ENCODE data around the gene PDHB.

DNA sequence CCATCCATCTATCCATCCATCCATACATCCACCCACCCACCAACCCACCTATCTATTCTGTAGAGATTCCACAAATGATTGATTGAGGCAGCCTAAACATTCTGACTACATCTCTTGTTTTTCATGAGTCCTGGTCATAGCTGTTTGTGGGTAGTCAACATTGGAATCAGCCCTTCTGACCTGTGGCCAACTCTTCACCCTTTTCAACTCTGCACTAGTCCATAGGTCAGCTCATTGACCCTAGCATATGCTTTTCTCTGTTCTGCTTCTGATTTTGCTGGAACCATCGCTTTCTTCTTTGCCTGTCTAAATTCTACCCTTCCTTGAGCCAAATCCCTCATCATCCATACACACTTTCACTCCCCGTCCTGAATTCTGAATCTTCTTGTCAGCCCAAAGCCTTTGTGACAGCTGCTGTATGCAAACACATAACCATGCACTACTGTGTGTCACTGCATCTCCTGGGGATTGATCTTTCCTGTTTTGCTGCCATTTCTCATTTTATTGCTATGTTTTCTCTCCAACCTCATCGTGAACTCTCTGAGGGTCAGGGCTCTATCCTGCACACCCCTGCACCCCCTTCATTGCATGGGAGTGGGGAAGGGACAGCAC is 41.4 kb upstream of the PDHB start:
- no peak for TF ChIP-seq CTCF (IDR thresholded peaks at IDR 0.05)
- TF ChIP-seq POLR2A (IDR thresholded peaks at IDR 0.05), result no peak
- no peak for TF ChIP-seq POLR2AphosphoS5 (IDR thresholded peaks at IDR 0.05; ENCODE audit: insufficient read depth in 1 of 2, low read depth in 1 of 2)

Data from vagina (tissue), 2 donors.